GM13976 (cell line): ENCODE data around the gene UBE2C.
A peak's percentile ranks its signal among the peaks of the same experiment; 100 is the strongest.
"Not testable (repeated sequence)": the region's sequence is repeated elsewhere in the genome, so short reads cannot be mapped to it uniquely, and the experiment has no call there.

Source experiments
- DNase-seq: peaks from one replicate; pipeline ENCODE4 v3.0.0; 2012; ENCODE audit warnings: low spot score
- in situ Hi-C: fragments of 300-500 bp; cut with MboI; formaldehyde crosslinking; loops from one replicate; pipeline ENCODE4 v1.12.0; 2022; ENCODE audit warnings: low sequenced_read_pairs, mixed read lengths, inconsistent platforms; ENCODE audit not compliant: unreplicated experiment
- TF ChIP-seq, protein P1 (sequence below): IDR thresholded peaks from 2 replicates; pipeline ENCODE4 v1.5.1; 2012; ENCODE audit warnings: borderline replicate concordance, mild to moderate bottlenecking; ENCODE audit not compliant: insufficient read depth; ENCODE audit errors: extremely low read depth, missing control alignments, control extremely low read depth

The UBE2C gene

DNA sequence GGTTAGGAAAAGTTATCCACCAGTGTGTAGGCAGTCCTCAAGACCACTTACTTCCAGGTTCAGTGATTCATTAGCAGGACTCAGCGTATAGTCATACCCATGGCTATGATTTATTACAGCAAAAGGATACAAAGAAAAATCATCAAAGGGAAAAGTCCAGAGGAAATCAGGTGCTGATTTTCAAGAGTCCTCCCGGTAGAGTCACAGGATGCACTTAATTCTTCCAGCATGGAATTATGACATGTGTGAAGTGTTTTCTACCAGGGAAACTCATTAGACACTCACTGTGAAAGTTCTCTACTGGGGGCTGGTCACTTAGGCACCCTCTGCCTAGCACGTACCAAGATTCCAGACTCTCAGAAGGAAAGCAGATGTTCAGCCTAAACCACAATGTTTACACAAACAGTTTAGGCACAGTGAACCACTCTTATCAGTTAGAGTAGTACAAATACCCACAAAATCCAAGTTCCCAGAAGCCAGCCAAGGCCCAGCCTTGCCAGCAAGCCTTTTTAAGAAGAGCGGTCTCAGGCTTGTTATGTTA, 31.0 kb upstream of the UBE2C start:
- TF ChIP-seq, protein P1, sequence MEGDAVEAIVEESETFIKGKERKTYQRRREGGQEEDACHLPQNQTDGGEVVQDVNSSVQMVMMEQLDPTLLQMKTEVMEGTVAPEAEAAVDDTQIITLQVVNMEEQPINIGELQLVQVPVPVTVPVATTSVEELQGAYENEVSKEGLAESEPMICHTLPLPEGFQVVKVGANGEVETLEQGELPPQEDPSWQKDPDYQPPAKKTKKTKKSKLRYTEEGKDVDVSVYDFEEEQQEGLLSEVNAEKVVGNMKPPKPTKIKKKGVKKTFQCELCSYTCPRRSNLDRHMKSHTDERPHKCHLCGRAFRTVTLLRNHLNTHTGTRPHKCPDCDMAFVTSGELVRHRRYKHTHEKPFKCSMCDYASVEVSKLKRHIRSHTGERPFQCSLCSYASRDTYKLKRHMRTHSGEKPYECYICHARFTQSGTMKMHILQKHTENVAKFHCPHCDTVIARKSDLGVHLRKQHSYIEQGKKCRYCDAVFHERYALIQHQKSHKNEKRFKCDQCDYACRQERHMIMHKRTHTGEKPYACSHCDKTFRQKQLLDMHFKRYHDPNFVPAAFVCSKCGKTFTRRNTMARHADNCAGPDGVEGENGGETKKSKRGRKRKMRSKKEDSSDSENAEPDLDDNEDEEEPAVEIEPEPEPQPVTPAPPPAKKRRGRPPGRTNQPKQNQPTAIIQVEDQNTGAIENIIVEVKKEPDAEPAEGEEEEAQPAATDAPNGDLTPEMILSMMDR: no peak
- in situ Hi-C loops: no loop called here
- no peak for DNase-seq

DNA sequence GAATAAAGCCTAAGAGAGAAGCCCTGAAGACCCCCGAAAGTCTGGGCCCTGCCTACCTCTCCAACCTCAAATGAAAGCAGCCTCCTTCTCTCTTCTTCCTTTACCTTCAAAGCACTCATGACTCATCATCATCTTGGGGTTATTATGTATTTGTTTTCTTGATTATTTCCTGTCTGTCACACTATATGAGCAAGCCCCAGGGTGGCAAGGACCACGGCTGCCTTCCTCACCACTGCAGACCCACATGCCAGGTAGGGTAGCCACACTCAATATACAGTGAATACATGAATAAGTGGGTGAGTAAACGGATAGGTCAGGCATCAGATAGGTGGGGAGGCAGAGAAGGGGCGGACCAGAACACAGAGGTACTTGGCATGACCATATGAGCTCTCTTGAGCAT, 29.6 kb upstream of the UBE2C start:
- in situ Hi-C loops: no loop called here
- TF ChIP-seq, protein P1: no peak
- no peak for DNase-seq

DNA sequence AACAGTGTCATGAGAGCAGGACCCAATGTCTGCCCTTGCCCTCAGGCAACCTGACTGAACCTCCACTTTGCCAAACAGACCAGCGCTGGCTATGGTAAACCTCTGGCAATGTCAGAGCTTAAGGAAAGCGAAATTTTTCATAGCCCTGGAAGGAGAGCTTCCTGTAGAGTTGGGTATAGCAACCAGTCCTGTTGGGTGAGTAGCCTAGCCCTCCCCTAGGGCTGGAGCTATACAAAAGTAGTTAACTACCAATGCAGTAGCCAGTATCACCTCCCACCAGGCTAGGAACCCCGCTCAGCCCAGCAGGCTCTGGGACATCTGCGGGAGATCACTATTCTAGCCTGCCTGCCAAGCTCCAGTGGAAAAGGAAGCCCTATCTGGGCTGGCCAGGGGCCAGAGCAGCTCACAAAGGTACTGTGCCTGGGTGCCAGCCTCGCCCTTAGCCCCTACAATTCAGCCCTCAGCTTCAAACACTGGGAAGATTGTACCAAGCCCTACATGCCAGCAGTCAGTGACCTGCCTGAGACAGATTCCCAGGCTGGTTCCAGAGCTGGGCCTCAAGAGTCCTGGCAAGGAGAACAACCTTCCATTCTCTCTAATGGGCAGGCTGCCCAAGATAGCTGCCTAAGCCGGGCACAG, 28.7 kb upstream of the UBE2C start:
- no peak for DNase-seq
- TF ChIP-seq, protein P1: no peak
- in situ Hi-C loops: no loop called here

DNA sequence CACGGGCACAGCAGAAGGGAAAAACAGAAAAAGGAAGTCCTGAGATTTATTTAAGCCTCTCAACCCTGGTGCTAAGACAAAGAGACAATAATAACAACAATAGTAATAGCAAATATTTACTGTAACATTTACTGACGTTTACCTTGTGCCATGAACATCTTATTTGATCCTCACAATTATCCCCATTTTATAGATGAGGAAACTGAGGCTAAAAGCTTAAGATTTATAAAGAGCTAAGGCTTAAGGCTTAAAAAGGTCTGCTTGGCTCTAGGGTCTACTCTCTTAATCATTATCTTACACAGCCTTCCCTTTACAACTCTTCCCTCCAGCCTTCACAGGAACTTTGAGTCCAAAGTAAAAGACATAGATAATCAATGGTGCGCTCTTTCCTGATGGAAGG, 24.1 kb upstream of the UBE2C start:
- in situ Hi-C loops: no loop called here
- DNase-seq: no peak
- TF ChIP-seq, protein P1: no peak

DNA sequence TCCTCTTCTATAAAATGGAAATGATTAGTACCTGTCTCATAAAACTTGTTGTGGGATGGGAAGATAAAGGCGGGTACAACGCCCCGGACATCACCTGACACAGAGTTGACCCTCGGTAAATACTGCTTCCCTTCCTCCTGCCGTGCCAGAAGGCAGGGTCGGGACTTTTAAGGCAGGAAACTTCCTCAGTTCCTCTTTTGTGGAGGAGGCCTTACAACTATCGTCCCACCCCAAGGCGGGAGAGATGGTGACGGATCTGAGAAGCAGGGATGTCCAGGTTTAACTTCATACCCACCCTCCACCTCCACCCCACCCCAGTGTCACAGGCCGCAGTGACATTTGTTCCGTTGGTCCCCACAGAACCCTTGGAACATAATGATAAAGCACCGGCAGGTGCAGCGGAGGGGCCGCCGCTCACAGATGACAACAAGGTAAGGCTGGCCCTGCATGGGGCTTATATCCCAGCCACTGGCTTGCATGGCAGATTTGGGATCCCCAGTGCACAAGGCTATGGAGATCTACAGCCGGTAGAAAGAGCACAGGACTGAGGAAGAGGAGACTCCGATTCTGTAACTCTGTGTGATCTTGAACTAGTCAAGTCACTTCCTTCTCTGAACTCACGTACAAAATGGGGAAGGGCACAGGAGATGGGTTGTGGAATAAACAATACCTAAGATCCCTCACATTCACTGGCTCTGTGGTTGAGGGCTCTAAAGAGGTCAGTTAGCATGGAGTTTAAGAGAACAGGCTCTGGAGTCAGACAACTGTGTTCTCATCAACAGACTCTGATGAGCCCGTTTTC, 19.9 kb upstream of the UBE2C start:
- TF ChIP-seq, protein P1: no peak
- in situ Hi-C loops: no loop called here
- DNase-seq: peak; percentile 35

DNA sequence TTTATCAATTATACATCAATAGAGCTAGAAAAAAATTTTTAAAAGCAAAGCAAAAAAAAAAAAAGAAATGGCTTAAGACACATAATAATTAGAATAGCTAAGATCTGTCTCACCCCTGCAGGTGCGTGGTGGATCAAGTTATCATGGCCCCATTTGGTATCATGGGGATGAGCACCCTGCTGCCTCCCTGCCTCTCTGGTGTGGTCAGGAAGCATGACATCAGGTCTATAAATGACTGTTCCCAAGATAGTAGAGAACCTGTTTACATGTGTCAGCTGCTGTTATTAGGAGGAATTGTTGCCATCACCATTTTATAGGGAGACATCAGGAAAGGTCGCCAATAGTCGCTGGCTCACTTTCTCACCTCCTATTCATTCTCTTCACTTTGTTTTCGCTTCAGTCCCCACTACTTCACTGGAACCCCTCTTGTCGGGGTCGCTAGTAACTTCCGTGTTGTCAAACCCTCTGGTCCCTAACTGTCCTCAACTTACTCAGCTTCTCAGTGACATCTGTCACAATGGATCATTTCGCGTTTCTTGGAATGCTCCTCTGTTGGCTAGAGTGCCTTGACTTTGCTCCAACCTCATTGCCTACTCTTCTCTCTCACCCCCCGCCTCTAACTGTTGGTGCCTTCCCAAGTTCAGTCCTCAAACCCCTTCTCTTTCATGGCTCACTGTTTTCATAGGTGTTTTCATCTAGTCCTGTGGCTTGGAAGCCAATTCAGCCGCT, 15.9 kb upstream of the UBE2C start:
- in situ Hi-C loops: no loop called here
- TF ChIP-seq, protein P1: no peak
- no peak for DNase-seq

DNA sequence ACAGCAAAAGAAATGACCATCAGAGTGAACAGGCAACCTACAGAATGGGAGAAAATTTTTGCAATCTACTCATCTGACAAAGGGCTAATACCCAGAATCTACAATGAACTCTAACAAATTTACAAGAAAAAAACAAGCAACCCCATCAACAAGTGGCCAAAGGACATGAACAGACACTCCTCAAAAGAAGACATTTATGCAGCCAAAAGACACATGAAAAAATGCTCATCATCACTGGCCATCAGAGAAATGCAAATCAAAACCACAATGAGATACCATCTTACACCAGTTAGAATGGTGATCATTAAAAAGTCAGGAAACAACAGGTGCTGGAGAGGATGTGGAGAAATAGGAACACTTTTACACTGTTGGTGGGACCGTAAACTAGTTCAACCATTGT, 14.9 kb upstream of the UBE2C start:
- in situ Hi-C loops: not testable (repeated sequence)

DNA sequence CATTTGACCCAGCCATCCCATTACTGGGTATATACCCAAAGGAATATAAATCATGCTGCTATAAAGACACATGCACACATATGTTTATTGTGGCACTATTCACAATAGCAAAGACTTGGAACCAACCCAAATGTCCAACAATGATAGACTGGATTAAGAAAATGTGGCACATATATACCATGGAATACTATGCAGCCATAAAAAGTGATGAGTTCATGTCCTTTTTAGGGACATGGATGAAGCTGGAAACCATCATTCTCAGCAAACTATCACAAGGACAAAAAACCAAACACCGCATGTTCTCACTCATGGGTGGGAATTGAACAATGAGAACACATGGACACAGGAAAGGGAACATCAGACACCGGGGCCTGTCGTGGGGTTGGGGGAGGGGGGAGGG, 14.5 kb upstream of the UBE2C start:
- in situ Hi-C loops, DNase-seq: not testable (repeated sequence)

More for the DNA sequence above, 14.9 kb upstream of the UBE2C start:
- not testable (repeated sequence) for DNase-seq
